ENCODE measurements around the gene ERCC6L2. TPM values are rescaled to one million over a fixed set of nuclear protein-coding genes. Genes with fewer than 3 reads are reported as not detected.

The ERCC6L2 gene
- total RNA-seq, 1 experiment from 2014 or later = 45.4 TPM

- H3K9me3 ChIP-seq = no peaks in the 10 kb centered on the region
- no peaks in the 10 kb centered on the region for H3K27me3 ChIP-seq (replicated peaks; ENCODE audit: control insufficient read depth, insufficient read depth, low read length)
- no peak for DNase-seq
- intact Hi-C loops (cut with micrococcal nuclease; ENCODE audit: unreplicated experiment) = no loop called here
- no peak overlapping the region for H3K27ac Mint-ChIP-seq (ENCODE audit: unreplicated experiment)
- H3K36me3 ChIP-seq (ENCODE audit: control insufficient read depth, insufficient read depth, low read length) = no peaks in the 10 kb centered on the region
- H3K27me3 Mint-ChIP-seq (ENCODE audit: insufficient read depth, unreplicated experiment) = no peaks in the 10 kb centered on the region
- TF ChIP-seq, protein P1, sequence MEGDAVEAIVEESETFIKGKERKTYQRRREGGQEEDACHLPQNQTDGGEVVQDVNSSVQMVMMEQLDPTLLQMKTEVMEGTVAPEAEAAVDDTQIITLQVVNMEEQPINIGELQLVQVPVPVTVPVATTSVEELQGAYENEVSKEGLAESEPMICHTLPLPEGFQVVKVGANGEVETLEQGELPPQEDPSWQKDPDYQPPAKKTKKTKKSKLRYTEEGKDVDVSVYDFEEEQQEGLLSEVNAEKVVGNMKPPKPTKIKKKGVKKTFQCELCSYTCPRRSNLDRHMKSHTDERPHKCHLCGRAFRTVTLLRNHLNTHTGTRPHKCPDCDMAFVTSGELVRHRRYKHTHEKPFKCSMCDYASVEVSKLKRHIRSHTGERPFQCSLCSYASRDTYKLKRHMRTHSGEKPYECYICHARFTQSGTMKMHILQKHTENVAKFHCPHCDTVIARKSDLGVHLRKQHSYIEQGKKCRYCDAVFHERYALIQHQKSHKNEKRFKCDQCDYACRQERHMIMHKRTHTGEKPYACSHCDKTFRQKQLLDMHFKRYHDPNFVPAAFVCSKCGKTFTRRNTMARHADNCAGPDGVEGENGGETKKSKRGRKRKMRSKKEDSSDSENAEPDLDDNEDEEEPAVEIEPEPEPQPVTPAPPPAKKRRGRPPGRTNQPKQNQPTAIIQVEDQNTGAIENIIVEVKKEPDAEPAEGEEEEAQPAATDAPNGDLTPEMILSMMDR (IDR thresholded peaks at IDR 0.05; ENCODE audit: insufficient read depth in 1 of 2, low read depth in 1 of 2, low read length in 1 of 2, severe bottlenecking in 1 of 2, unreplicated experiment in 1 of 2) = no peak
- H3K36me3 Mint-ChIP-seq (ENCODE audit: insufficient read depth, unreplicated experiment) = peaks cover 12% of the 10 kb centered on the region
- no peaks in the 10 kb centered on the region for H3K4me1 ChIP-seq
- H3K4me1 Mint-ChIP-seq (ENCODE audit: low read depth, unreplicated experiment) = no peaks in the 10 kb centered on the region
- ChIA-PET POLR2A (no interaction called here), CTCF (no interaction called here)
- H3K4me3 Mint-ChIP-seq (ENCODE audit: unreplicated experiment) = no peak overlapping the region
- H3K4me3 ChIP-seq (ENCODE audit: low read depth, low read length) = no peak overlapping the region
- H3K9me3 Mint-ChIP-seq (ENCODE audit: unreplicated experiment) = no peaks in the 10 kb centered on the region
- BruUV-seq (replicated peaks) = no TSS peak
Measured at GRCh38 chr9:95962936-95963335, 87.4 kb downstream of the ERCC6L2 start.

DNA sequence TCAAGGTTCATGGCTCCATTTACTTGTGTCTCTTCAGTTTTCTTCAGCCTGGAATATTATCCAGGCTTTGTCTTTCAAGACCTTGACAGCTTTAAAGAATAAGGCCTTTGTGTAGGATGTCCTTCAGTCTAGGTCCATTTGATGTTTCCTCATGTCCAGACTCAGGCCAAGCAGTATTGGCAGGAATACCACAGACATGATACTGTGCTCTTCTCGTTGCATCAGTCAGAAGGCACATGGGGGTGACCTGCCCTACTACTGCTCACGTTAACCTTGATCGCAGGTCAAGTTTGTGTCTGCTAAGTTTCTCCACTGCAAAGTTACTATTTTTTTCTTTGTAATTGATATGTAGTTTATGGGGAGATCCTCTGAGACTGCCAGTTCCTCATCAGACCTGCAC lies 88.2 kb downstream of the ERCC6L2 start:
- Mint-ChIP-seq H3K27ac (ENCODE audit: unreplicated experiment) (no peak overlapping the region), H3K9me3 (ENCODE audit: unreplicated experiment) (no peaks in the 10 kb centered on the region), H3K27me3 (ENCODE audit: insufficient read depth, unreplicated experiment) (no peaks in the 10 kb centered on the region), H3K4me3 (ENCODE audit: unreplicated experiment) (no peak overlapping the region), H3K36me3 (ENCODE audit: insufficient read depth, unreplicated experiment) (peaks cover 7% of the 10 kb centered on the region), H3K4me1 (ENCODE audit: low read depth, unreplicated experiment) (no peaks in the 10 kb centered on the region)
- TF ChIP-seq, protein P1 (IDR thresholded peaks at IDR 0.05; ENCODE audit: insufficient read depth in 1 of 2, low read depth in 1 of 2, low read length in 1 of 2, severe bottlenecking in 1 of 2, unreplicated experiment in 1 of 2) = no peak
- ChIA-PET CTCF (no interaction called here), POLR2A (no interaction called here)
- no peaks in the 10 kb centered on the region for H3K36me3 ChIP-seq (ENCODE audit: control insufficient read depth, insufficient read depth, low read length)
- no peaks in the 10 kb centered on the region for H3K9me3 ChIP-seq
- no peak overlapping the region for H3K4me3 ChIP-seq (ENCODE audit: low read depth, low read length)
- H3K4me1 ChIP-seq = no peaks in the 10 kb centered on the region
- DNase-seq = no peak
- BruUV-seq (replicated peaks) = no TSS peak
- no peaks in the 10 kb centered on the region for H3K27me3 ChIP-seq (replicated peaks; ENCODE audit: control insufficient read depth, insufficient read depth, low read length)
- intact Hi-C loops (cut with micrococcal nuclease; ENCODE audit: unreplicated experiment) = no loop called here

DNA sequence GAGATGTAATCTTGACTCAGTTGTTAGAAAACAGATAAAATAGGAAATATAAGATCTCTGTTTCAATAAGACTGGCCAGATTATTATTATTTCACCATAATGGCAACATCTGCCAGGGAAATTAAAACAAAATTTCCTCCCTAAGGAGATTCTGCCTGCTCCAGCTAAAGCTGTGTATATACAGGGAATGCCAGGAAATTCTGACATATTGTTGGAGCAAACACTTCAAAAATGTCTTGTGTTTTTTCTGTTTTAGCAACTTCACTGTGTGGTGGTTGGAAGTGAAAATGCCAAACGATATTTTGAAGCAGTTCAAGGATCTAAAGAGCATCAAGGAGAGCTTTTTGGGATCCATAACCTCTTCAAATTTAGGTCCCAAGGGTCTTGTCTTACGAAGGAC lies 90.8 kb downstream of the ERCC6L2 start:
- Mint-ChIP-seq H3K9me3 (ENCODE audit: unreplicated experiment) (no peaks in the 10 kb centered on the region), H3K4me3 (ENCODE audit: unreplicated experiment) (no peak overlapping the region), H3K36me3 (ENCODE audit: insufficient read depth, unreplicated experiment) (peaks cover 8% of the 10 kb centered on the region), H3K27ac (ENCODE audit: unreplicated experiment) (no peak overlapping the region), H3K4me1 (ENCODE audit: low read depth, unreplicated experiment) (no peaks in the 10 kb centered on the region), H3K27me3 (ENCODE audit: insufficient read depth, unreplicated experiment) (no peaks in the 10 kb centered on the region)
- H3K4me3 ChIP-seq (ENCODE audit: low read depth, low read length) = no peak overlapping the region
- POLR2A ChIA-PET = no interaction called here
- H3K9me3 ChIP-seq = no peaks in the 10 kb centered on the region
- CTCF ChIA-PET = no interaction called here
- no peaks in the 10 kb centered on the region for H3K27me3 ChIP-seq (replicated peaks; ENCODE audit: control insufficient read depth, insufficient read depth, low read length)
- intact Hi-C loops (cut with micrococcal nuclease; ENCODE audit: unreplicated experiment) = no loop called here
- DNase-seq = no peak
- TF ChIP-seq, protein P1 (IDR thresholded peaks at IDR 0.05; ENCODE audit: insufficient read depth in 1 of 2, low read depth in 1 of 2, low read length in 1 of 2, severe bottlenecking in 1 of 2, unreplicated experiment in 1 of 2) = no peak
- BruUV-seq (replicated peaks) = no TSS peak
- no peaks in the 10 kb centered on the region for H3K4me1 ChIP-seq
- H3K36me3 ChIP-seq (ENCODE audit: control insufficient read depth, insufficient read depth, low read length) = no peaks in the 10 kb centered on the region
